Measurements from ENCODE around the gene PKDREJ.

Gene PKDREJ

GRCh38 chr22:46244771-46245170, 18.4 kb downstream of the PKDREJ start:
- H3K9me3 ChIP-seq (ENCODE audit: control insufficient read depth, low read length), result no peaks in the 10 kb centered on the region
- WGBS, 2 experiments (ENCODE audit: insufficient coverage in 2 of 2), result 93 to 95% methylated on average over 8 to 9 of the region's 9 CpGs
- no peak overlapping the region for H3K27ac ChIP-seq (ENCODE audit: low read depth, low read length, severe bottlenecking)
- H3K4me3 ChIP-seq (ENCODE audit: extremely low read depth, insufficient read depth, low read length, poor library complexity, severe bottlenecking), result no peak overlapping the region
- no peaks in the 10 kb centered on the region for H3K36me3 ChIP-seq (ENCODE audit: control insufficient read depth, insufficient read depth, low read length)
- peaks cover 4% of the 10 kb centered on the region for H3K4me1 ChIP-seq (ENCODE audit: control insufficient read depth, insufficient read depth, low read length, poor library complexity, severe bottlenecking)

- H3K9me3 ChIP-seq (ENCODE audit: control insufficient read depth, low read length), result no peaks in the 10 kb centered on the region
- no peaks in the 10 kb centered on the region for H3K36me3 ChIP-seq (ENCODE audit: control insufficient read depth, insufficient read depth, low read length)
- no peak overlapping the region for H3K27ac ChIP-seq (ENCODE audit: low read depth, low read length, severe bottlenecking)
- 87 to 97% methylated on average over 7 to 10 of the region's 10 CpGs for WGBS, 2 experiments (ENCODE audit: insufficient coverage in 2 of 2)
- no peak overlapping the region for H3K4me3 ChIP-seq (ENCODE audit: extremely low read depth, insufficient read depth, low read length, poor library complexity, severe bottlenecking)
- no peaks in the 10 kb centered on the region for H3K4me1 ChIP-seq (ENCODE audit: control insufficient read depth, insufficient read depth, low read length, poor library complexity, severe bottlenecking)
These were observed 21.1 kb downstream of the PKDREJ start for GRCh38 chr22:46242076-46242475.

- WGBS, 2 experiments (ENCODE audit: insufficient coverage in 2 of 2), result 90 to 92% methylated on average over 2 to 4 of the region's 5 CpGs
- H3K4me3 ChIP-seq (ENCODE audit: extremely low read depth, insufficient read depth, low read length, poor library complexity, severe bottlenecking), result no peak overlapping the region
These were observed 21.6 kb downstream of the PKDREJ start for GRCh38 chr22:46241396-46242007.

GRCh38 chr22:46240907-46241306, 22.2 kb downstream of the PKDREJ start:
- 83 to 93% methylated on average over 5 to 6 of the region's 7 CpGs for WGBS, 2 experiments (ENCODE audit: insufficient coverage in 2 of 2)
- H3K27ac ChIP-seq (ENCODE audit: low read depth, low read length, severe bottlenecking), result no peak overlapping the region
- H3K9me3 ChIP-seq (ENCODE audit: control insufficient read depth, low read length), result no peaks in the 10 kb centered on the region
- no peaks in the 10 kb centered on the region for H3K36me3 ChIP-seq (ENCODE audit: control insufficient read depth, insufficient read depth, low read length)
- H3K4me1 ChIP-seq (ENCODE audit: control insufficient read depth, insufficient read depth, low read length, poor library complexity, severe bottlenecking), result no peaks in the 10 kb centered on the region
- H3K4me3 ChIP-seq (ENCODE audit: extremely low read depth, insufficient read depth, low read length, poor library complexity, severe bottlenecking), result no peak overlapping the region

More at GRCh38 chr22:46241396-46242007, 21.6 kb downstream of the PKDREJ start:
- no peaks in the 10 kb centered on the region for H3K9me3 ChIP-seq (ENCODE audit: control insufficient read depth, low read length)
- no peaks in the 10 kb centered on the region for H3K4me1 ChIP-seq (ENCODE audit: control insufficient read depth, insufficient read depth, low read length, poor library complexity, severe bottlenecking)
- H3K36me3 ChIP-seq (ENCODE audit: control insufficient read depth, insufficient read depth, low read length), result no peaks in the 10 kb centered on the region
- no peak overlapping the region for H3K27ac ChIP-seq (ENCODE audit: low read depth, low read length, severe bottlenecking)

GRCh38 chr22:46240506-46240905, 22.6 kb downstream of the PKDREJ start:
- WGBS, 2 experiments (ENCODE audit: insufficient coverage in 2 of 2), result 95 to 97% methylated on average over 5 of the region's 6 CpGs
- no peaks in the 10 kb centered on the region for H3K4me1 ChIP-seq (ENCODE audit: control insufficient read depth, insufficient read depth, low read length, poor library complexity, severe bottlenecking)
- H3K4me3 ChIP-seq (ENCODE audit: extremely low read depth, insufficient read depth, low read length, poor library complexity, severe bottlenecking), result no peak overlapping the region
- no peaks in the 10 kb centered on the region for H3K9me3 ChIP-seq (ENCODE audit: control insufficient read depth, low read length)
- H3K36me3 ChIP-seq (ENCODE audit: control insufficient read depth, insufficient read depth, low read length), result no peaks in the 10 kb centered on the region
- H3K27ac ChIP-seq (ENCODE audit: low read depth, low read length, severe bottlenecking), result no peak overlapping the region

DNA sequence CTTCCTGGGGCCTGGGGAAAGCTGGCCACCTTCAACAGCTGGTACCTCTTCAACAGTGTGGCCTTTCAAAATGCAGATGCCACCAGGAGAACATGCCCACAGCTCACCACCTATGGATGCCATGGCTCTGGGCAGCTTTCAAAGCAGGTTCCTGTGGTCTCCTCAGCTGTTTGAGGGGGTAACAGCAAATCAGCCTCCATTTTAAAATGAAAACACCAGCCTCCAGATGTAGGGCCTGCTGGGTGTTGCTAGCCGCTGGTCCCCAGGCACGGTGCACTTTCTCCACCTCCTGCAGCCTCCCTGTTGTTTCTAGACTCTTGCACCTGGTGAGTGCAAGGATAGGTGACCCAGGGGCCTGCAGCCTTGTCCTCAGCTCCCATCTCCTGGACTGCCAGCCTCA, 23.1 kb downstream of the PKDREJ start:
- 92 to 93% methylated on average over 2 of the region's 2 CpGs for WGBS, 2 experiments (ENCODE audit: insufficient coverage in 2 of 2)
- Histone ChIP-seq H3K4me3 (ENCODE audit: extremely low read depth, insufficient read depth, low read length, poor library complexity, severe bottlenecking) (no peak overlapping the region), H3K9me3 (ENCODE audit: control insufficient read depth, low read length) (no peaks in the 10 kb centered on the region), H3K36me3 (ENCODE audit: control insufficient read depth, insufficient read depth, low read length) (no peaks in the 10 kb centered on the region), H3K4me1 (ENCODE audit: control insufficient read depth, insufficient read depth, low read length, poor library complexity, severe bottlenecking) (no peaks in the 10 kb centered on the region), H3K27ac (ENCODE audit: low read depth, low read length, severe bottlenecking) (no peak overlapping the region)

GRCh38 chr22:46239261-46240048, 23.7 kb downstream of the PKDREJ start:
- Histone ChIP-seq H3K4me3 (ENCODE audit: extremely low read depth, insufficient read depth, low read length, poor library complexity, severe bottlenecking) (no peak overlapping the region), H3K4me1 (ENCODE audit: control insufficient read depth, insufficient read depth, low read length, poor library complexity, severe bottlenecking) (no peaks in the 10 kb centered on the region), H3K9me3 (ENCODE audit: control insufficient read depth, low read length) (no peaks in the 10 kb centered on the region), H3K36me3 (ENCODE audit: control insufficient read depth, insufficient read depth, low read length) (no peaks in the 10 kb centered on the region), H3K27ac (ENCODE audit: low read depth, low read length, severe bottlenecking) (no peak overlapping the region)
- WGBS, 2 experiments (ENCODE audit: insufficient coverage in 2 of 2), result 94 to 96% methylated on average over 12 to 14 of the region's 20 CpGs

- 93 to 94% methylated on average over 16 of the region's 16 CpGs for WGBS, 2 experiments (ENCODE audit: insufficient coverage in 2 of 2)
- H3K27ac ChIP-seq (ENCODE audit: low read depth, low read length, severe bottlenecking), result no peak overlapping the region
- H3K9me3 ChIP-seq (ENCODE audit: control insufficient read depth, low read length), result no peaks in the 10 kb centered on the region
- no peaks in the 10 kb centered on the region for H3K4me1 ChIP-seq (ENCODE audit: control insufficient read depth, insufficient read depth, low read length, poor library complexity, severe bottlenecking)
- no peaks in the 10 kb centered on the region for H3K36me3 ChIP-seq (ENCODE audit: control insufficient read depth, insufficient read depth, low read length)
- H3K4me3 ChIP-seq (ENCODE audit: extremely low read depth, insufficient read depth, low read length, poor library complexity, severe bottlenecking), result no peak overlapping the region
These were observed 24.6 kb downstream of the PKDREJ start for GRCh38 chr22:46238541-46238940.

DNA sequence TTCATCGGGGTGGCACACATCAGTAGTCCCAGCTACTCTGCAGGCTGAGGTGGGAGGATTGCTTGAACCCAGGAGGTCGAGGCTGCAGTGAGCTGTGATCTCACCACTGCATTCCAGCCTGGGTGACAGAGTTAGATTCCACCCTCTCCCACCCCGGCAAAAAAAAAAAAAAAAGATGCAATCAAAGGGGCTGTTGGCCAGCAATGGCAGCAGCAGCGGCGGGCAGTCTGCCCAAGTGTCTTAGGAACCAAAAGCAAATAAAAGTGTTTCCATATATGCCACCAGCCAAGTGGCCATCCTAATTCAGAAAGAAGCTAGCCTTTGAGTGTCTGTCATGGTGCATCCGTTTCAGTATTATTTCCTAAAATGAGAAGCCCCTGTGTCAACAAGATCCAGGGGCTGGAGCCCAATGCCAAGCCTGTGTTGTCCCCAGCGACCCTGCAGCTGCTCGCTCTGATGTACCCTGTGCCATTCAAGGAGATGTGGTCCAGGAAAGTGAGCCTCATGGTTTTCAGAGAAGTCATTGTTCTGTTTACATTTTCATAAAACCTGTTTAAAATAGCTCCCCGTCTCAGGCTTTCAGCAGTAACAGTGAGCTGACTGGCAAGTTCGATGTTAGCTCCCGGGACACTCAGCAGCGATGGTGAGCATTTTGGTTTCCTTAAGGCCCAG, 25.6 kb downstream of the PKDREJ start:
- H3K36me3 ChIP-seq (ENCODE audit: control insufficient read depth, insufficient read depth, low read length), result no peaks in the 10 kb centered on the region

GRCh38 chr22:46234969-46235368, 28.2 kb downstream of the PKDREJ start:
- 87 to 96% methylated on average over 7 to 8 of the region's 12 CpGs for WGBS, 2 experiments (ENCODE audit: insufficient coverage in 2 of 2)
- Histone ChIP-seq H3K4me1 (ENCODE audit: control insufficient read depth, insufficient read depth, low read length, poor library complexity, severe bottlenecking) (peaks cover under 1% of the 10 kb centered on the region), H3K9me3 (ENCODE audit: control insufficient read depth, low read length) (no peaks in the 10 kb centered on the region), H3K36me3 (ENCODE audit: control insufficient read depth, insufficient read depth, low read length) (no peaks in the 10 kb centered on the region), H3K4me3 (ENCODE audit: extremely low read depth, insufficient read depth, low read length, poor library complexity, severe bottlenecking) (no peak overlapping the region), H3K27ac (ENCODE audit: low read depth, low read length, severe bottlenecking) (no peak overlapping the region)

More for the DNA sequence above, 25.6 kb downstream of the PKDREJ start:
- H3K9me3 ChIP-seq (ENCODE audit: control insufficient read depth, low read length), result no peaks in the 10 kb centered on the region
- 92 to 95% methylated on average over 9 to 11 of the region's 12 CpGs for WGBS, 2 experiments (ENCODE audit: insufficient coverage in 2 of 2)
- H3K4me1 ChIP-seq (ENCODE audit: control insufficient read depth, insufficient read depth, low read length, poor library complexity, severe bottlenecking), result no peaks in the 10 kb centered on the region
- H3K27ac ChIP-seq (ENCODE audit: low read depth, low read length, severe bottlenecking), result no peak overlapping the region
- H3K4me3 ChIP-seq (ENCODE audit: extremely low read depth, insufficient read depth, low read length, poor library complexity, severe bottlenecking), result no peak overlapping the region

All from mesodermal cell (in vitro differentiated cells).